Tibial nerve (tissue), 4 donors: ENCODE results near the gene TRIM28. TPM values are rescaled to one million over a fixed set of nuclear protein-coding genes. Genes with fewer than 3 reads are reported as not detected.

Experiments used
- DNase-seq, 2 donors: peaks; one replicate each; pipeline ENCODE4 v3.0.0-alpha.2; 2019; ENCODE audit warnings: low spot score in 2 of 2
- H3K27ac ChIP-seq, 4 donors: fragments of 200-600 bp; sonication (generic) in 3 of 4; one replicate each; pipeline ENCODE4 v1.5.1; 2017 to 2019; ENCODE audit warnings: mild to moderate bottlenecking in 1 of 4
- H3K27me3 ChIP-seq, 2 donors: fragments of 200-600 bp; sonication (generic) in 1 of 2; one replicate each; pipeline versions ENCODE4 v1.5.1 to v1.6.0; 2017 to 2019
- H3K36me3 ChIP-seq, 3 donors: fragments of 200-600 bp; sonication (generic); one replicate each; pipeline ENCODE4 v1.5.1; 2018 to 2019
- H3K4me1 ChIP-seq, 4 donors: fragments of 200-600 bp; sonication (generic) in 3 of 4; one replicate each; pipeline ENCODE4 v1.5.1; 2017 to 2019
- H3K4me3 ChIP-seq, 4 donors: fragments of 200-600 bp; sonication (generic) in 3 of 4; one replicate each; pipeline ENCODE4 v1.5.1; 2017 to 2019; ENCODE audit warnings: mild to moderate bottlenecking in 1 of 4, moderate library complexity in 1 of 4
- H3K9me3 ChIP-seq, 4 donors: fragments of 200-600 bp; sonication (generic) in 3 of 4; one replicate each; pipeline ENCODE4 v1.5.1; 2017 to 2019
- EP300 ChIP-seq, 2 donors: sonication (generic); formaldehyde crosslinking; IDR thresholded peaks; one replicate each; pipeline ENCODE4 v1.6.1; 2017; ENCODE audit warnings: antibody characterized with exemption in 2 of 2, mild to moderate bottlenecking in 1 of 2
- POLR2A ChIP-seq, 2 donors: fragments of 450-650 bp; IDR thresholded peaks; one replicate each; pipeline ENCODE4 v1.6.1; 2017; ENCODE audit warnings: antibody characterized with exemption in 2 of 2, mild to moderate bottlenecking in 2 of 2, moderate library complexity in 2 of 2
- WGBS, 2 donors: methylation state at CpG; one replicate each; pipeline ENCODE4 v1.1.5; 2018; 5-methylcytosine and 5-hydroxymethylcytosine counted together
- total RNA-seq, 4 donors: library from RNA; depleted of rRNA; stranded (reverse); fragments of >200 nt; gene quantifications; one replicate each; pipeline ENCODE4 v1.1.0, GENCODE V29; 2016
- TF ChIP-seq, protein P1 (sequence below), 5 experiments: fragments of 200-600 bp in 3 of 5; fragments of 450-650 bp in 2 of 5; sonication (generic) in 3 of 5; IDR thresholded peaks; one replicate each; pipeline ENCODE4 v1.5.1; 2016 to 2019; ENCODE audit warnings: antibody characterized with exemption in 5 of 5, mild to moderate bottlenecking in 3 of 5, moderate library complexity in 2 of 5

The TRIM28 gene
- total RNA-seq: 100 to 1,000 TPM; 136 to 299 (median 159) TPM

DNA sequence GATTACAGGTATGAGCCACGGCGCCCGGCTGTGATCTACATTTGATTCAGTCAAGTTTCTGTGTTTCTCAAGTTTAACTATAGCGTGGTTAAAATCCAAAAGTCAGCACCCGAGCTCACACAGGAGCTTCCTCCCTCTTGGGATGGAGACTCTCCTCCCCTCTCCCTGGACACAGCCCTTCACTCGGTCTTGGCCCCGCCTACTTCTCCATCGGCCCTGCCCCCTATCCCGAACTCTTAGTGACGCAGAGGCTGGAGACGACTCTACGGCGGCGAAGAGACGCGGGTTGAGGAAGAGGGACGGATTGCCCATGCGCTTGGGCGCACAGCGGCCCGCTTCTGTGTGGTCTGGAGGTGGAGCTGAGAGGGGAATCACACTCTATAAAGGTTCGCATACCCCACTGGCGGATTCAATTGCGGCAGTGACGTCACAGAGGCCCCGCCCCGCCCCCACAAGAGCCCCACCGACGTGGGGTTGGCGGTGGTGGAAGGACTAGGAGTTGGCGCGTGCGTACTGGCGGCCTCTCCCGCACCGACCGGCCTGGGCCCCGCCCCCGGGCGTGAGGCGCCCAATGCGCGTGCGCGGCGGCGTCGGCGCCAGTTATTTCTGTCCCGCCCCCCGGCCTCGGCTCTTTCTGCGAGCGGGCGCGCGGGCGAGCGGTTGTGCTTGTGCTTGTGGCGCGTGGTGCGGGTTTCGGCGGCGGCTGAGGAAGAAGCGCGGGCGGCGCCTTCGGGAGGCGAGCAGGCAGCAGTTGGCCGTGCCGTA, at the start of gene TRIM28:
Gene TRIM28, plus strand, starts transcription at position 239 of the 765 bp plus-strand sequence. CDS start 694 bp downstream, outside the sequence.
- peaks cover 0 to 11% of the 10 kb centered on the region in 2 donors for H3K27me3 ChIP-seq
- H3K9me3 ChIP-seq: no peaks in the 10 kb centered on the region
- peak within 1 kb of the TSS; percentile 73 to 99 (median 90) for H3K4me3 ChIP-seq
- peaks cover 0 to 34% (median 23%) of the 10 kb centered on the region in 4 donors for H3K4me1 ChIP-seq
- peak within 1 kb of the TSS; percentile 94 to 97 (median 96) for H3K27ac ChIP-seq
- peak; percentile 95 to 98 for DNase-seq
- 0% methylated on average over 21 to 28 of the region's 73 CpGs for WGBS, 2 donors
- peaks cover 0 to 25% (median 15%) of the 10 kb centered on the region in 3 donors for H3K36me3 ChIP-seq
- TF ChIP-seq EP300 (IDR thresholded peaks at IDR 0.05) (peak; percentile 87 to 95), POLR2A (IDR thresholded peaks at IDR 0.05) (peak; percentile 93 to 99)
- TF ChIP-seq, protein P1, sequence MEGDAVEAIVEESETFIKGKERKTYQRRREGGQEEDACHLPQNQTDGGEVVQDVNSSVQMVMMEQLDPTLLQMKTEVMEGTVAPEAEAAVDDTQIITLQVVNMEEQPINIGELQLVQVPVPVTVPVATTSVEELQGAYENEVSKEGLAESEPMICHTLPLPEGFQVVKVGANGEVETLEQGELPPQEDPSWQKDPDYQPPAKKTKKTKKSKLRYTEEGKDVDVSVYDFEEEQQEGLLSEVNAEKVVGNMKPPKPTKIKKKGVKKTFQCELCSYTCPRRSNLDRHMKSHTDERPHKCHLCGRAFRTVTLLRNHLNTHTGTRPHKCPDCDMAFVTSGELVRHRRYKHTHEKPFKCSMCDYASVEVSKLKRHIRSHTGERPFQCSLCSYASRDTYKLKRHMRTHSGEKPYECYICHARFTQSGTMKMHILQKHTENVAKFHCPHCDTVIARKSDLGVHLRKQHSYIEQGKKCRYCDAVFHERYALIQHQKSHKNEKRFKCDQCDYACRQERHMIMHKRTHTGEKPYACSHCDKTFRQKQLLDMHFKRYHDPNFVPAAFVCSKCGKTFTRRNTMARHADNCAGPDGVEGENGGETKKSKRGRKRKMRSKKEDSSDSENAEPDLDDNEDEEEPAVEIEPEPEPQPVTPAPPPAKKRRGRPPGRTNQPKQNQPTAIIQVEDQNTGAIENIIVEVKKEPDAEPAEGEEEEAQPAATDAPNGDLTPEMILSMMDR (IDR thresholded peaks at IDR 0.05): peak in 2 of 5 experiments; percentile 49 to 62

DNA sequence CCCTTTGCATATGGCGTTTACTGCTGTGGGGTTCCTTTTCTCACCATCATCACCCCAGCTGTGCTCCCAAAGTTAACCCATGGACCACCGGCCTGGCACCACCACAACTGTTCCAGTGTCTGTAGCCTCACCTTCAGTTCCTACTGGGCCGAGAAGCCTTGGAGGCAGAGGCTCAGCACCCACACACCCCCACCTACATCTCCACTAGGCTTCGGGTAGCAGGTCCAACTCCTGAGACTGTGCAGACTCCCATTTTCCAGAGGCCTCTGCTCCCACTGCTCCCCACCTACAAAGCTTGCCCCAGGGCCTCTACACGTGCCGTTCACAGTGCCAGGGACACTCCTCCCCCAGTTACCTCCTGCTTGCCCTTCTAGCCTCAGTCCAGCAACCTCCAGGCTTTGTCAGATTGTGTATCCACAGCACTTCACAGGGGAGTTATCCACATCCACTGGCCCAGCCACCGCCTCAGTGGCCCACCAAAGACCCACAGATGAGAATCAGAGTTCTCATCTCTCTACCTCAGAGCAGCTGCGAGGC, 46.2 kb upstream of the TRIM28 start:
- Histone ChIP-seq H3K4me3 (no peak overlapping the region), H3K4me1 (peaks cover 0 to 26% (median 20%) of the 10 kb centered on the region in 4 donors), H3K36me3 (no peaks in the 10 kb centered on the region), H3K9me3 (no peaks in the 10 kb centered on the region), H3K27me3 (no peaks in the 10 kb centered on the region), H3K27ac (no peak overlapping the region)
- WGBS, 2 donors: 81 to 84% methylated on average over 8 of the region's 8 CpGs
- TF ChIP-seq POLR2A (IDR thresholded peaks at IDR 0.05) (no peak), EP300 (IDR thresholded peaks at IDR 0.05) (no peak)
- TF ChIP-seq, protein P1 (IDR thresholded peaks at IDR 0.05): no peak
- DNase-seq: no peak

GRCh38 chr19:58498316-58499020, 45.4 kb upstream of the TRIM28 start:
- TF ChIP-seq EP300 (IDR thresholded peaks at IDR 0.05) (no peak), POLR2A (IDR thresholded peaks at IDR 0.05) (no peak)
- TF ChIP-seq, protein P1 (IDR thresholded peaks at IDR 0.05): no peak

DNA sequence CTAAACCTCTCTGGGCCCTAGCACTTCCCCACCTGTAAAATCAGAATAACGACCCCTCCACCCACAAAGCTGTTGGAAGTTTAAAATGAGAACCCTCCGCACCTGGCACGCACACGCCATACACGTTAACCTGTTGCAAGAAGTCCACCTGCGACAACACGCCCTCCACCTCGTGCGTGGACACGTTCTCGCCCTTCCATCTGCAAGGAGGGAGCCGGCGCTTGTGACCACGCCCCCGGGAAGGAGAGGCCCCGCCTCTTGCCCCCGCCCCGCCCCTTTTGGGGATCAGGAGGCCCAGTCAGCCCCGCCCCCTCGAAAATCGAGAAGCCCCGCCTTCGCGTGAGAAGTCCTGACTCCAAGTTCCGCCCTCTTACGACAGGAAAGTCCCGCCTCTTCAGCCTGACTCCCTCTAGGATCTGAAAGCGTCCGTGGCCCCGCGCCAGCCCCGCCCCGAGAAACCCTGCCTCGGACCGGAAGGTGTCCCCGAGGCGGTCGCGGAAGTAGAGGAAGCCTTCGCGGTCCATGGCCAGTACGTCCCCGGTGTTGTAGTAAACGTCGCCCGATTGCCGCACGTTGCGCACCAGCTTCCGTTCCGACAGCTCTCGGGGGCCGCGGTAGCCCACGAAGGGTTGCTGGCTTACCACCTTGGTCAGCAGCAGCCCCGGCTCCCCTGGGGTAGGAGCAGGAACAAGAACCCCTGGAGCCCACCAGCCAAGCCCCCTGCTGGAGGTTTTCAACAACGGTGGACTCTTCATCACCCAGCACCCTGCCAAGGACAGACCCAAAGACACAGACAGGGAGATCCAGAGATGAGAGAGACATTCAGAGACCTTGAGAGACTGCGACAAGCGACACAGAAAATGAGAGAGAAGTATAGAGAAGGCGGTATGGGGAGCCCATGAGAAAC, 44.6 kb upstream of the TRIM28 start:
- peak overlapping the region; percentile 44 to 91 (median 79) for H3K27ac ChIP-seq
- TF ChIP-seq, protein P1 (IDR thresholded peaks at IDR 0.05): peak in 4 of 5 experiments; percentile 20 to 61 (median 36)
- TF ChIP-seq EP300 (IDR thresholded peaks at IDR 0.05) (peak; percentile 86 to 91), POLR2A (IDR thresholded peaks at IDR 0.05) (peak in 1 of 2 donors; percentile 67)

More at GRCh38 chr19:58498316-58499020, 45.4 kb upstream of the TRIM28 start:
- peak overlapping the region; percentile 22 to 89 (median 56) for H3K27ac ChIP-seq
- peak in 1 of 2 donors; percentile 30 for DNase-seq
- 58 to 62% methylated on average over 17 to 22 of the region's 22 CpGs for WGBS, 2 donors
- peaks cover 0 to 26% (median 20%) of the 10 kb centered on the region in 4 donors for H3K4me1 ChIP-seq
- H3K9me3 ChIP-seq: no peaks in the 10 kb centered on the region
- no peaks in the 10 kb centered on the region for H3K27me3 ChIP-seq
- no peaks in the 10 kb centered on the region for H3K36me3 ChIP-seq
- H3K4me3 ChIP-seq: peak overlapping the region; percentile 31 to 63 (median 40)

More for the DNA sequence above, 44.6 kb upstream of the TRIM28 start:
- Histone ChIP-seq H3K36me3 (no peaks in the 10 kb centered on the region), H3K27me3 (no peaks in the 10 kb centered on the region), H3K4me1 (peaks cover 0 to 26% (median 20%) of the 10 kb centered on the region in 4 donors), H3K4me3 (peak overlapping the region; percentile 31 to 63 (median 40)), H3K9me3 (no peaks in the 10 kb centered on the region)
- WGBS, 2 donors: 1 to 3% methylated on average over 31 to 38 of the region's 60 CpGs
- DNase-seq: peak; percentile 99
